GM23338 (cell line): ENCODE data around the gene CABLES1. TPM values are rescaled to one million over a fixed set of nuclear protein-coding genes. Genes with fewer than 3 reads are reported as not detected.

Experiments used
- ATAC-seq: fragments of 200-7000 bp; cut with Tn5 transposase; 3 replicates; pipeline ENCODE4 v1.9.1; 2020
- DNase-seq: peaks from one replicate; pipeline ENCODE4 v3.0.0-alpha.2; 2015; ENCODE audit warnings: low spot score
- H2AFZ ChIP-seq: fragments of 200-600 bp; sonication (generic); 2 replicates; pipeline ENCODE4 v1.8.0; 2016; ENCODE audit warnings: antibody characterized with exemption, mild to moderate bottlenecking, moderate library complexity
- H3F3A ChIP-seq: fragments of 200-600 bp; sonication (generic); replicated peaks from 2 replicates; pipeline ENCODE4 v1.8.0; 2017; ENCODE audit warnings: antibody characterized with exemption, mixed run types, low read depth
- H3K27ac ChIP-seq: fragments of 200-600 bp; sonication (generic); 2 replicates; pipeline ENCODE4 v1.6.1; 2016; ENCODE audit warnings: low read depth
- H3K27me3 ChIP-seq: fragments of 200-600 bp; sonication (generic); 2 replicates; pipeline ENCODE4 v1.8.0; 2016; ENCODE audit warnings: mild to moderate bottlenecking, mixed run types, moderate library complexity; ENCODE audit not compliant: insufficient read depth
- H3K36me3 ChIP-seq: fragments of 200-600 bp; sonication (generic); 2 replicates; pipeline ENCODE4 v1.8.0; 2016; ENCODE audit warnings: mild to moderate bottlenecking; ENCODE audit not compliant: insufficient read depth
- H3K4me1 ChIP-seq: fragments of 200-600 bp; sonication (generic); 2 replicates; pipeline ENCODE4 v1.8.0; 2016; ENCODE audit warnings: mild to moderate bottlenecking, moderate library complexity; ENCODE audit not compliant: insufficient read depth
- H3K4me2 ChIP-seq: fragments of 200-600 bp; sonication (generic); 2 replicates; pipeline ENCODE4 v1.7.1; 2017; ENCODE audit warnings: mixed run types
- H3K4me3 ChIP-seq: fragments of 200-600 bp; sonication (generic); 2 replicates; pipeline ENCODE4 v1.6.1; 2016; ENCODE audit warnings: mixed run types
- H3K79me2 ChIP-seq: fragments of 200-600 bp; sonication (generic); replicated peaks from 2 replicates; pipeline ENCODE4 v1.8.0; 2017; ENCODE audit warnings: mild to moderate bottlenecking; ENCODE audit not compliant: insufficient read depth
- H3K9me2 ChIP-seq: fragments of 200-600 bp; sonication (generic); 2 replicates; pipeline ENCODE4 v1.8.0; 2017; ENCODE audit not compliant: insufficient read depth
- H4K20me1 ChIP-seq: fragments of 200-600 bp; sonication (generic); replicated peaks from 2 replicates; pipeline ENCODE4 v1.8.0; 2017; ENCODE audit warnings: mild to moderate bottlenecking; ENCODE audit not compliant: insufficient read depth
- H3K27ac Mint-ChIP-seq: 2 replicates; pipeline ENCODE4 v1.8.0; 2020; ENCODE audit warnings: inconsistent platforms, mild to moderate bottlenecking, moderate library complexity, mixed read lengths
- H3K27me3 Mint-ChIP-seq: 3 replicates; pipeline ENCODE4 v1.8.0; 2022; ENCODE audit warnings: low read depth, mild to moderate bottlenecking, moderate library complexity, mixed read lengths, inconsistent platforms; ENCODE audit not compliant: insufficient read depth, poor library complexity
- H3K36me3 Mint-ChIP-seq: 3 replicates; pipeline ENCODE4 v1.8.0; 2021; ENCODE audit warnings: low read depth, mild to moderate bottlenecking, inconsistent platforms, moderate library complexity, mixed read lengths
- H3K4me1 Mint-ChIP-seq: 3 replicates; pipeline ENCODE4 v1.8.0; 2020; ENCODE audit warnings: mild to moderate bottlenecking, inconsistent platforms, mixed read lengths
- H3K4me3 Mint-ChIP-seq: 3 replicates; pipeline ENCODE4 v1.8.0; 2021; ENCODE audit warnings: moderate library complexity, mild to moderate bottlenecking, inconsistent platforms, mixed read lengths
- H3K9me3 Mint-ChIP-seq: 3 replicates; pipeline ENCODE4 v1.8.0; 2020; ENCODE audit warnings: moderate library complexity, mild to moderate bottlenecking, inconsistent platforms, mixed read lengths
- CREB1 ChIP-seq: fragments of 250-450 bp; sonication (Bioruptor Pico); IDR thresholded peaks from 2 replicates; pipeline ENCODE4 v1.5.0; 2020; ENCODE audit warnings: low read depth, mild to moderate bottlenecking, moderate library complexity
- EZH2 ChIP-seq: fragments of 200-600 bp; sonication (generic); IDR thresholded peaks from one replicate; pipeline ENCODE4 v1.8.0; 2017; ENCODE audit warnings: antibody characterized with exemption, mild to moderate bottlenecking, low read depth; ENCODE audit not compliant: unreplicated experiment
- EZH2phosphoT487 ChIP-seq: fragments of 200-600 bp; sonication (generic); IDR thresholded peaks from one replicate; pipeline ENCODE4 v1.8.1; 2018; ENCODE audit warnings: antibody characterized with exemption; ENCODE audit not compliant: unreplicated experiment
- JUNB ChIP-seq: IDR thresholded peaks from one replicate; pipeline ENCODE4 v1.6.1; 2016; ENCODE audit warnings: antibody characterized with exemption; ENCODE audit not compliant: unreplicated experiment
- POLR2AphosphoS5 ChIP-seq: IDR thresholded peaks from 2 replicates; pipeline ENCODE4 v1.6.1; 2016; ENCODE audit warnings: antibody characterized with exemption, low read depth
- STAT1 ChIP-seq: IDR thresholded peaks from one replicate; pipeline ENCODE4 v1.6.1; 2016; ENCODE audit warnings: antibody characterized with exemption; ENCODE audit not compliant: unreplicated experiment
- ZNF114 ChIP-seq: fragments of 250-450 bp; sonication (Bioruptor Pico); IDR thresholded peaks from 2 replicates; pipeline ENCODE4 v1.5.0; 2020; ENCODE audit warnings: mild to moderate bottlenecking, moderate library complexity
- ZNF331 ChIP-seq: fragments of 250-450 bp; sonication (Bioruptor Pico); IDR thresholded peaks from 2 replicates; pipeline ENCODE4 v1.5.0; 2020; ENCODE audit warnings: low read depth, mild to moderate bottlenecking, moderate library complexity
- polyA plus RNA-seq: library from polyadenylated mRNA; unstranded; fragments of >200 nt; fragmentation: Nextera tagmentation; extraction: Ambion mirVana; gene quantifications from 2 replicates; pipeline ENCODE4 v1.2.1, GENCODE V29; 2016
- total RNA-seq: library from RNA; depleted of rRNA; stranded (reverse); fragments of >200 nt; shearing (Covaris generic); gene quantifications from 2 replicates; pipeline ENCODE4 v1.2.3, GENCODE V29; 2014
- TF ChIP-seq, protein P1 (sequence below): fragments of 250-450 bp; sonication (Bioruptor Pico); IDR thresholded peaks from 2 replicates; pipeline ENCODE4 v1.5.0; 2020; ENCODE audit warnings: mild to moderate bottlenecking, moderate library complexity
- TF ChIP-seq, protein P2 (sequence below): IDR thresholded peaks from one replicate; pipeline ENCODE4 v1.6.1; 2018; ENCODE audit warnings: antibody characterized with exemption; ENCODE audit not compliant: unreplicated experiment
- TF ChIP-seq, protein P3 (sequence below), 2 experiments: fragments of 200-600 bp in 1 of 2; sonication (generic) in 1 of 2; conservative IDR thresholded peaks; 2 replicates each; pipeline versions ENCODE4 v1.5.1 to v1.6.1; 2016 to 2017; ENCODE audit warnings: antibody characterized with exemption in 2 of 2, low read depth in 2 of 2, mild to moderate bottlenecking in 2 of 2, moderate library complexity in 1 of 2
- TF ChIP-seq, protein P4 (sequence below): IDR thresholded peaks from 2 replicates; pipeline ENCODE4 v1.6.1; 2016; ENCODE audit warnings: antibody characterized with exemption

The CABLES1 gene
- total and polyA plus RNA-seq, 2 experiments from 2014 or later, result 2.6 to 12.4 TPM

DNA sequence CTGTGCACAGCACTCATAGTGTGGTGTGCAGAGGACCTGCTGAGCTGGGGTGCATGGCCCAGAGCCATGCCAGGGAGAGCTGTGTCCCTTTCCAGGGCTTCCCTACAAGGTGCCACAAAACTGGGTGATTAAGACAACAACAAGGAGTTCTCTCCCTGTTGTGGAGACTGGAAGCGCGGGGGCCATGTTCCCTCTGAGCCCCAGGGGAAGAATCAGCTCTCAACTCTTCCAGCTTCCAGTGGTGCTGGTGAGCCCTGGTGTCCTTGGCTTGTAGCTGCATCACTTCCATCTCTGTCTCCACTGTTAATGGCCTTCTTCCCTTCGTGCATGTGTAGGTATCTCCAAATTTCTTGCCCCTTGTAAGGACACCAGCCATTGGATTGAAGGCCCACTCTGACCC lies 73.3 kb downstream of the CABLES1 start (continued):
- TF ChIP-seq, protein P1, sequence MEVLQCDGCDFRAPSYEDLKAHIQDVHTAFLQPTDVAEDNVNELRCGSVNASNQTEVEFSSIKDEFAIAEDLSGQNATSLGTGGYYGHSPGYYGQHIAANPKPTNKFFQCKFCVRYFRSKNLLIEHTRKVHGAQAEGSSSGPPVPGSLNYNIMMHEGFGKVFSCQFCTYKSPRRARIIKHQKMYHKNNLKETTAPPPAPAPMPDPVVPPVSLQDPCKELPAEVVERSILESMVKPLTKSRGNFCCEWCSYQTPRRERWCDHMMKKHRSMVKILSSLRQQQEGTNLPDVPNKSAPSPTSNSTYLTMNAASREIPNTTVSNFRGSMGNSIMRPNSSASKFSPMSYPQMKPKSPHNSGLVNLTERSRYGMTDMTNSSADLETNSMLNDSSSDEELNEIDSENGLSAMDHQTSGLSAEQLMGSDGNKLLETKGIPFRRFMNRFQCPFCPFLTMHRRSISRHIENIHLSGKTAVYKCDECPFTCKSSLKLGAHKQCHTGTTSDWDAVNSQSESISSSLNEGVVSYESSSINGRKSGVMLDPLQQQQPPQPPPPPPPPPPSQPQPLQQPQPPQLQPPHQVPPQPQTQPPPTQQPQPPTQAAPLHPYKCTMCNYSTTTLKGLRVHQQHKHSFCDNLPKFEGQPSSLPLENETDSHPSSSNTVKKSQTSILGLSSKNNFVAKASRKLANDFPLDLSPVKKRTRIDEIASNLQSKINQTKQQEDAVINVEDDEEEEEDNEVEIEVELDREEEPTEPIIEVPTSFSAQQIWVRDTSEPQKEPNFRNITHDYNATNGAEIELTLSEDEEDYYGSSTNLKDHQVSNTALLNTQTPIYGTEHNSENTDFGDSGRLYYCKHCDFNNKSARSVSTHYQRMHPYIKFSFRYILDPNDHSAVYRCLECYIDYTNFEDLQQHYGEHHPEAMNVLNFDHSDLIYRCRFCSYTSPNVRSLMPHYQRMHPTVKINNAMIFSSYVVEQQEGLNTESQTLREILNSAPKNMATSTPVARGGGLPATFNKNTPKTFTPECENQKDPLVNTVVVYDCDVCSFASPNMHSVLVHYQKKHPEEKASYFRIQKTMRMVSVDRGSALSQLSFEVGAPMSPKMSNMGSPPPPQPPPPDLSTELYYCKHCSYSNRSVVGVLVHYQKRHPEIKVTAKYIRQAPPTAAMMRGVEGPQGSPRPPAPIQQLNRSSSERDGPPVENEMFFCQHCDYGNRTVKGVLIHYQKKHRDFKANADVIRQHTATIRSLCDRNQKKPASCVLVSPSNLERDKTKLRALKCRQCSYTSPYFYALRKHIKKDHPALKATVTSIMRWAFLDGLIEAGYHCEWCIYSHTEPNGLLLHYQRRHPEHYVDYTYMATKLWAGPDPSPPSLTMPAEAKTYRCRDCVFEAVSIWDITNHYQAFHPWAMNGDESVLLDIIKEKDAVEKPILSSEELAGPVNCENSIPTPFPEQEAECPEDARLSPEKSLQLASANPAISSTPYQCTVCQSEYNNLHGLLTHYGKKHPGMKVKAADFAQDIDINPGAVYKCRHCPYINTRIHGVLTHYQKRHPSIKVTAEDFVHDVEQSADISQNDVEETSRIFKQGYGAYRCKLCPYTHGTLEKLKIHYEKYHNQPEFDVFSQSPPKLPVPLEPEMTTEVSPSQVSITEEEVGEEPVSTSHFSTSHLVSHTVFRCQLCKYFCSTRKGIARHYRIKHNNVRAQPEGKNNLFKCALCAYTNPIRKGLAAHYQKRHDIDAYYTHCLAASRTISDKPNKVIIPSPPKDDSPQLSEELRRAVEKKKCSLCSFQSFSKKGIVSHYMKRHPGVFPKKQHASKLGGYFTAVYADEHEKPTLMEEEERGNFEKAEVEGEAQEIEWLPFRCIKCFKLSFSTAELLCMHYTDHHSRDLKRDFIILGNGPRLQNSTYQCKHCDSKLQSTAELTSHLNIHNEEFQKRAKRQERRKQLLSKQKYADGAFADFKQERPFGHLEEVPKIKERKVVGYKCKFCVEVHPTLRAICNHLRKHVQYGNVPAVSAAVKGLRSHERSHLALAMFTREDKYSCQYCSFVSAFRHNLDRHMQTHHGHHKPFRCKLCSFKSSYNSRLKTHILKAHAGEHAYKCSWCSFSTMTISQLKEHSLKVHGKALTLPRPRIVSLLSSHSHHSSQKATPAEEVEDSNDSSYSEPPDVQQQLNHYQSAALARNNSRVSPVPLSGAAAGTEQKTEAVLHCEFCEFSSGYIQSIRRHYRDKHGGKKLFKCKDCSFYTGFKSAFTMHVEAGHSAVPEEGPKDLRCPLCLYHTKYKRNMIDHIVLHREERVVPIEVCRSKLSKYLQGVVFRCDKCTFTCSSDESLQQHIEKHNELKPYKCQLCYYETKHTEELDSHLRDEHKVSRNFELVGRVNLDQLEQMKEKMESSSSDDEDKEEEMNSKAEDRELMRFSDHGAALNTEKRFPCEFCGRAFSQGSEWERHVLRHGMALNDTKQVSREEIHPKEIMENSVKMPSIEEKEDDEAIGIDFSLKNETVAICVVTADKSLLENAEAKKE (CRISPR knock-in tag), result no peak
- TF ChIP-seq JUNB, result no peak
- no peak for TF ChIP-seq CREB1 (CRISPR knock-in tag)
- no peak for TF ChIP-seq ZNF114 (CRISPR knock-in tag)

GRCh38 chr18:23209031-23209430 lies 73.7 kb downstream of the CABLES1 start:
- ATAC-seq, result no peak
- no peak for TF ChIP-seq CREB1 (CRISPR knock-in tag)
- TF ChIP-seq, protein P2, sequence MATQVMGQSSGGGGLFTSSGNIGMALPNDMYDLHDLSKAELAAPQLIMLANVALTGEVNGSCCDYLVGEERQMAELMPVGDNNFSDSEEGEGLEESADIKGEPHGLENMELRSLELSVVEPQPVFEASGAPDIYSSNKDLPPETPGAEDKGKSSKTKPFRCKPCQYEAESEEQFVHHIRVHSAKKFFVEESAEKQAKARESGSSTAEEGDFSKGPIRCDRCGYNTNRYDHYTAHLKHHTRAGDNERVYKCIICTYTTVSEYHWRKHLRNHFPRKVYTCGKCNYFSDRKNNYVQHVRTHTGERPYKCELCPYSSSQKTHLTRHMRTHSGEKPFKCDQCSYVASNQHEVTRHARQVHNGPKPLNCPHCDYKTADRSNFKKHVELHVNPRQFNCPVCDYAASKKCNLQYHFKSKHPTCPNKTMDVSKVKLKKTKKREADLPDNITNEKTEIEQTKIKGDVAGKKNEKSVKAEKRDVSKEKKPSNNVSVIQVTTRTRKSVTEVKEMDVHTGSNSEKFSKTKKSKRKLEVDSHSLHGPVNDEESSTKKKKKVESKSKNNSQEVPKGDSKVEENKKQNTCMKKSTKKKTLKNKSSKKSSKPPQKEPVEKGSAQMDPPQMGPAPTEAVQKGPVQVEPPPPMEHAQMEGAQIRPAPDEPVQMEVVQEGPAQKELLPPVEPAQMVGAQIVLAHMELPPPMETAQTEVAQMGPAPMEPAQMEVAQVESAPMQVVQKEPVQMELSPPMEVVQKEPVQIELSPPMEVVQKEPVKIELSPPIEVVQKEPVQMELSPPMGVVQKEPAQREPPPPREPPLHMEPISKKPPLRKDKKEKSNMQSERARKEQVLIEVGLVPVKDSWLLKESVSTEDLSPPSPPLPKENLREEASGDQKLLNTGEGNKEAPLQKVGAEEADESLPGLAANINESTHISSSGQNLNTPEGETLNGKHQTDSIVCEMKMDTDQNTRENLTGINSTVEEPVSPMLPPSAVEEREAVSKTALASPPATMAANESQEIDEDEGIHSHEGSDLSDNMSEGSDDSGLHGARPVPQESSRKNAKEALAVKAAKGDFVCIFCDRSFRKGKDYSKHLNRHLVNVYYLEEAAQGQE, result no peak
- TF ChIP-seq, protein P3, sequence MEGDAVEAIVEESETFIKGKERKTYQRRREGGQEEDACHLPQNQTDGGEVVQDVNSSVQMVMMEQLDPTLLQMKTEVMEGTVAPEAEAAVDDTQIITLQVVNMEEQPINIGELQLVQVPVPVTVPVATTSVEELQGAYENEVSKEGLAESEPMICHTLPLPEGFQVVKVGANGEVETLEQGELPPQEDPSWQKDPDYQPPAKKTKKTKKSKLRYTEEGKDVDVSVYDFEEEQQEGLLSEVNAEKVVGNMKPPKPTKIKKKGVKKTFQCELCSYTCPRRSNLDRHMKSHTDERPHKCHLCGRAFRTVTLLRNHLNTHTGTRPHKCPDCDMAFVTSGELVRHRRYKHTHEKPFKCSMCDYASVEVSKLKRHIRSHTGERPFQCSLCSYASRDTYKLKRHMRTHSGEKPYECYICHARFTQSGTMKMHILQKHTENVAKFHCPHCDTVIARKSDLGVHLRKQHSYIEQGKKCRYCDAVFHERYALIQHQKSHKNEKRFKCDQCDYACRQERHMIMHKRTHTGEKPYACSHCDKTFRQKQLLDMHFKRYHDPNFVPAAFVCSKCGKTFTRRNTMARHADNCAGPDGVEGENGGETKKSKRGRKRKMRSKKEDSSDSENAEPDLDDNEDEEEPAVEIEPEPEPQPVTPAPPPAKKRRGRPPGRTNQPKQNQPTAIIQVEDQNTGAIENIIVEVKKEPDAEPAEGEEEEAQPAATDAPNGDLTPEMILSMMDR (conservative IDR thresholded peaks at IDR 0.05; ENCODE audit: low read depth in 2 of 2), result no peak
- TF ChIP-seq POLR2AphosphoS5, result no peak
- TF ChIP-seq EZH2phosphoT487, result no peak
- TF ChIP-seq EZH2, result no peak
- TF ChIP-seq STAT1, result no peak
- TF ChIP-seq, protein P4, sequence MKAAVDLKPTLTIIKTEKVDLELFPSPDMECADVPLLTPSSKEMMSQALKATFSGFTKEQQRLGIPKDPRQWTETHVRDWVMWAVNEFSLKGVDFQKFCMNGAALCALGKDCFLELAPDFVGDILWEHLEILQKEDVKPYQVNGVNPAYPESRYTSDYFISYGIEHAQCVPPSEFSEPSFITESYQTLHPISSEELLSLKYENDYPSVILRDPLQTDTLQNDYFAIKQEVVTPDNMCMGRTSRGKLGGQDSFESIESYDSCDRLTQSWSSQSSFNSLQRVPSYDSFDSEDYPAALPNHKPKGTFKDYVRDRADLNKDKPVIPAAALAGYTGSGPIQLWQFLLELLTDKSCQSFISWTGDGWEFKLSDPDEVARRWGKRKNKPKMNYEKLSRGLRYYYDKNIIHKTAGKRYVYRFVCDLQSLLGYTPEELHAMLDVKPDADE, result no peak
- TF ChIP-seq ZNF114 (CRISPR knock-in tag), result no peak
- TF ChIP-seq JUNB, result no peak
- no peak for TF ChIP-seq ZNF331 (CRISPR knock-in tag)

More at GRCh38 chr18:23209031-23209430, 73.7 kb downstream of the CABLES1 start:
- H3K4me2 ChIP-seq, result no peak overlapping the region
- H3K79me2 ChIP-seq, result no peaks in the 10 kb centered on the region; the same call in 1 of the 2 replicates
- no peak overlapping the region for H3K27ac Mint-ChIP-seq
- H2AFZ ChIP-seq, result no peak overlapping the region
- H3K27ac ChIP-seq, result no peak overlapping the region
- no peak for DNase-seq
- H3F3A ChIP-seq, result no peaks in the 10 kb centered on the region
- no peak overlapping the region for H3K4me3 Mint-ChIP-seq
- H3K27me3 ChIP-seq, result no peaks in the 10 kb centered on the region
- peaks cover 38% of the 10 kb centered on the region for H3K36me3 Mint-ChIP-seq
- H4K20me1 ChIP-seq, result no peaks in the 10 kb centered on the region
- H3K9me3 Mint-ChIP-seq, result no peaks in the 10 kb centered on the region; the same call in 2 of the 3 replicates
- H3K36me3 ChIP-seq, result peaks cover 4% of the 10 kb centered on the region; the same call in 1 of the 2 replicates
- H3K9me2 ChIP-seq, result no peaks in the 10 kb centered on the region
- no peaks in the 10 kb centered on the region for H3K4me1 ChIP-seq
- no peak overlapping the region for H3K4me3 ChIP-seq
- H3K4me1 Mint-ChIP-seq, result no peaks in the 10 kb centered on the region
- peaks cover 6% of the 10 kb centered on the region for H3K27me3 Mint-ChIP-seq
